T-helper 1 cell treated with Interleukin-12 subunit alpha and Interleukin-12 subunit beta and Interleukin-4 antibody, amounts not matched to agents 30 ng/mL and 1 ng/mL, for 36 hours (primary cell): ENCODE results near the gene IFI27L2. TPM values are rescaled to one million over a fixed set of nuclear protein-coding genes. Genes with fewer than 3 reads are reported as not detected.

Experiments
- intact Hi-C: fragments of 100-400 bp; cut with micrococcal nuclease; formaldehyde crosslinking; loops from one replicate; pipeline ENCODE4 v1.15.1; 2024
- total RNA-seq: library from RNA; stranded (reverse); gene quantifications from 2 replicates; pipeline ENCODE4 v1.2.3, GENCODE V29; 2022

The IFI27L2 gene
- total RNA-seq, 1 donor from 2014 or later = 68.1 TPM

- intact Hi-C loops = no loop called here
These were observed 25.8 kb downstream of the IFI27L2 start for GRCh38 chr14:94103554-94104150.

GRCh38 chr14:94102768-94103482 is 26.5 kb downstream of the IFI27L2 start:
- intact Hi-C loops = no loop called here

GRCh38 chr14:94101748-94102147 is 27.7 kb downstream of the IFI27L2 start:
- intact Hi-C loops = no loop called here

- intact Hi-C loops = no loop called here
These were observed 28.6 kb downstream of the IFI27L2 start for GRCh38 chr14:94100847-94101246.

- intact Hi-C loops = no loop called here
These were observed 30.4 kb downstream of the IFI27L2 start for GRCh38 chr14:94099006-94099405.

GRCh38 chr14:94098326-94098992 is 30.9 kb downstream of the IFI27L2 start:
- intact Hi-C loops = no loop called here

GRCh38 chr14:94097091-94097490 is 32.3 kb downstream of the IFI27L2 start:
- intact Hi-C loops = no loop called here

- intact Hi-C loops = no loop called here
These were observed 36.0 kb downstream of the IFI27L2 start for GRCh38 chr14:94093418-94093817.

- intact Hi-C loops = no loop called here
These were observed 39.9 kb downstream of the IFI27L2 start for GRCh38 chr14:94089479-94089878.

GRCh38 chr14:94088516-94088915 is 40.9 kb downstream of the IFI27L2 start:
- intact Hi-C loops = no loop called here

GRCh38 chr14:94087891-94088290 is 41.5 kb downstream of the IFI27L2 start:
- intact Hi-C loops = no loop called here

- intact Hi-C loops = loop anchor here (1.0 kb wide), 9 partner anchors 25 to 142 kb away; partner anchors contain the start of genes ASB2, IFI27L2, OTUB2 and PPP4R4
These were observed 48.0 kb downstream of the IFI27L2 start for GRCh38 chr14:94081386-94081820.

GRCh38 chr14:94080621-94081385 is 48.6 kb downstream of the IFI27L2 start, which contains the start of the genes DDX24 and IFI27L1:
Gene DDX24 (minus strand): TSS chr14:94081202. CDS start chr14:94079742, 1,460 bp downstream.
Gene IFI27L1 (plus strand): TSS chr14:94081310. CDS start chr14:94096938, 15,628 bp downstream.
- intact Hi-C loops = loop anchor here (1.0 kb wide), 9 partner anchors 25 to 142 kb away; partner anchors contain the start of genes ASB2, IFI27L2, OTUB2 and PPP4R4

GRCh38 chr14:94079891-94080620 is 49.3 kb downstream of the IFI27L2 start:
- intact Hi-C loops = loop anchor here (10.0 kb wide), 1 partner anchor 1455 kb away; the partner anchor contains the start of gene GLRX5

- intact Hi-C loops = loop anchor here (10.0 kb wide), 1 partner anchor 1457 kb away; the partner anchor contains the start of gene GLRX5
These were observed 51.6 kb downstream of the IFI27L2 start for GRCh38 chr14:94077823-94078222.

Other genes starting within 250 kb of the IFI27L2 start
- gene FAM181A, start 202.3 kb downstream of the IFI27L2 start, total RNA-seq = not detected in 2 replicates
- 62.2 and 66.6 TPM in 2 replicates for gene ASB2, start 153.0 kb downstream of the IFI27L2 start, total RNA-seq
- 0.15 TPM in 1 of 2 replicates, not detected in the other for gene CCDC197, start 132.3 kb downstream of the IFI27L2 start, total RNA-seq
- 2.9 and 3.3 TPM in 2 replicates for gene OTUB2, start 103.3 kb downstream of the IFI27L2 start, total RNA-seq
- 206 and 208 TPM in 2 replicates for gene DDX24, start 48.4 kb downstream of the IFI27L2 start, total RNA-seq
- gene IFI27L1, start 48.3 kb downstream of the IFI27L2 start, total RNA-seq = 32.2 and 32.4 TPM in 2 replicates
- 127 and 132 TPM in 2 replicates for gene IFI27, start 18.9 kb downstream of the IFI27L2 start, total RNA-seq
- 0.59 and 0.88 TPM in 2 replicates for gene PPP4R4, start 44.7 kb upstream of the IFI27L2 start, total RNA-seq
- gene SERPINA10, start 163.7 kb upstream of the IFI27L2 start, total RNA-seq = not detected in 2 replicates
- gene SERPINA6, start 193.7 kb upstream of the IFI27L2 start, total RNA-seq = not detected in 2 replicates
- gene SERPINA2, start 237.1 kb upstream of the IFI27L2 start, total RNA-seq = not detected in 2 replicates